Measurements from ENCODE around the gene LEAP2. TPM values are rescaled to one million over a fixed set of nuclear protein-coding genes. Genes with fewer than 3 reads are reported as not detected.

LEAP2 gene
- 0.68 to 1.2 TPM (median 0.86 TPM) in 5 replicates for total RNA-seq (2022; extraction: Qiagen RNA extraction; ENCODE audit: low read depth)

GRCh38 chr5:132873119-132873929 is at the start of gene LEAP2:
Gene LEAP2 (plus strand): TSS chr5:132873668. CDS start chr5:132873695, 27 bp downstream.

GRCh38 chr5:132830436-132831094 is 42.9 kb upstream of the LEAP2 start, which contains the start of gene SHROOM1:
Gene SHROOM1 (minus strand): TSS chr5:132830647. CDS start chr5:132826140, 4,507 bp downstream.

GRCh38 chr5:132866342-132867045 is 7.0 kb upstream of the LEAP2 start, which contains the start of the genes GDF9 and UQCRQ:
Gene GDF9 (minus strand): TSS chr5:132866469. CDS start chr5:132864533, 1,936 bp downstream.
Gene UQCRQ (plus strand): TSS chr5:132866642. CDS start chr5:132866882, 240 bp downstream.

Other genes starting within 250 kb of the LEAP2 start
- 0.12 TPM in 1 of 5 replicates, not detected in the others for gene IL13, start 215.5 kb upstream of the LEAP2 start, total RNA-seq (2022; extraction: Qiagen RNA extraction; ENCODE audit: low read depth)
- gene IL4, start 199.7 kb upstream of the LEAP2 start, total RNA-seq (2022; extraction: Qiagen RNA extraction; ENCODE audit: low read depth): not detected in 5 replicates
- gene KIF3A, start 136.1 kb upstream of the LEAP2 start, total RNA-seq (2022; extraction: Qiagen RNA extraction; ENCODE audit: low read depth): 5.4 to 10.1 TPM (median 8.6 TPM) in 5 replicates
- gene CCNI2, start 126.2 kb upstream of the LEAP2 start, total RNA-seq (2022; extraction: Qiagen RNA extraction; ENCODE audit: low read depth): 0.12 to 0.26 TPM (median 0.21 TPM) in 3 of 5 replicates, not detected in the others
- 14.6 to 21.8 TPM (median 19.6 TPM) in 5 replicates for gene SEPTIN8, start 96.4 kb upstream of the LEAP2 start, total RNA-seq (2022; extraction: Qiagen RNA extraction; ENCODE audit: low read depth)
- gene SOWAHA, start 60.4 kb upstream of the LEAP2 start, total RNA-seq (2022; extraction: Qiagen RNA extraction; ENCODE audit: low read depth): 0.07 to 0.16 TPM (median 0.11 TPM) in 5 replicates
- gene SHROOM1, start 43.0 kb upstream of the LEAP2 start, total RNA-seq (2022; extraction: Qiagen RNA extraction; ENCODE audit: low read depth): 7.8 to 10.7 TPM (median 9.6 TPM) in 5 replicates
- 0.14 to 0.37 TPM (median 0.23 TPM) in 5 replicates for gene GDF9, start 7.2 kb upstream of the LEAP2 start, total RNA-seq (2022; extraction: Qiagen RNA extraction; ENCODE audit: low read depth)
- 448 to 596 TPM (median 521 TPM) in 5 replicates for gene UQCRQ, start 7.0 kb upstream of the LEAP2 start, total RNA-seq (2022; extraction: Qiagen RNA extraction; ENCODE audit: low read depth)
- gene AFF4, start 90.0 kb downstream of the LEAP2 start, total RNA-seq (2022; extraction: Qiagen RNA extraction; ENCODE audit: low read depth): 17.4 to 31.0 TPM (median 27.5 TPM) in 5 replicates
- gene ZCCHC10, start 152.9 kb downstream of the LEAP2 start, total RNA-seq (2022; extraction: Qiagen RNA extraction; ENCODE audit: low read depth): 28.4 to 34.8 TPM (median 31.0 TPM) in 5 replicates
- gene HSPA4, start 178.3 kb downstream of the LEAP2 start, total RNA-seq (2022; extraction: Qiagen RNA extraction; ENCODE audit: low read depth): 140 to 202 TPM (median 194 TPM) in 5 replicates

All from A549 treated with GW870086 at 1 μM for 4 hours (cell line).